Stimulated activated CD8-positive, alpha-beta memory T cell treated with anti-CD3 and anti-CD28 coated beads, Interleukin-4, amount 100 ng/mL, for 4 hours (primary cell): Measurements from ENCODE around the gene PYDC1.
"Not testable (repeated sequence)": the region's sequence is repeated elsewhere in the genome, so short reads cannot be mapped to it uniquely, and the experiment has no call there.

Source experiments
- DNase-seq, 2 donors: peaks; one replicate each; pipeline ENCODE4 v3.0.0-alpha.2; 2020; ENCODE audit warnings: low read depth in 2 of 2, low spot score in 1 of 2

PYDC1 gene

DNA sequence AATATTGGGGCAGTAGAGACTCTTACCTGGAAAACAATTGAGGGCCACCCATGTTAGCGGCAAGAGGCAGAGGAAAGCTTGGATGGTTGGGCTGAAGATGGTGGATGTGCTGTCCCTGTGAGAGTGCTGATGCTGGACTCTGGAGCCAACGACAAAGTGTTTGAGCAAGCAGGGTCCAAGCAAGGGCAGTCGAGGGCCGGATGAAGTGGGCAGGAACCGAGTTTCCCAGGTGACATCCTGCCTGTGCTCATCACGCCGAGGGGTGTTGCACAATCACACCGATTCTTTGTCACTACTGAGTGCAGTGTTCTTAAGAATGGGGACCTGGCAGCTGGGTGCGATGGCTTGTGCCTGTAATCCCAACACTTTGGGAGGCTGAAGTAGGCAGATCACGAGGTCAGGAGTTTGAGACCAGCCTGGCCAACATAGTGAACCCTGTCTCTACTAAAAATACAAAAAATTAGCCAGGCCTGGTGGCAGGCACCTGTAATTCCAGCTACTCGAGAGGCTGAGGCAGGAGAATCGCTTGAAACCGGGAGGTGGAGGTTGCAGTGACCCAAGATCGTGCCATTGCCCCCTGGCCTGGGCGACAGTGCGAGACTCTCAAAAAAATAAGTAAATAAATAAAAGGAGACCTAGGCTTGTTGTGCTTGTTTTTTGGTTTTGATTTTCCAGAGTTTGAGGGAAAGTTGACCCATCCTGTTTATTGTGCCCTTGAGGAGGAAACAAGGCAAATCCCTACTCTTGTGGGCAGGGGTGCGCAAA is 20.4 kb downstream of the PYDC1 start:
- no peak for DNase-seq

DNA sequence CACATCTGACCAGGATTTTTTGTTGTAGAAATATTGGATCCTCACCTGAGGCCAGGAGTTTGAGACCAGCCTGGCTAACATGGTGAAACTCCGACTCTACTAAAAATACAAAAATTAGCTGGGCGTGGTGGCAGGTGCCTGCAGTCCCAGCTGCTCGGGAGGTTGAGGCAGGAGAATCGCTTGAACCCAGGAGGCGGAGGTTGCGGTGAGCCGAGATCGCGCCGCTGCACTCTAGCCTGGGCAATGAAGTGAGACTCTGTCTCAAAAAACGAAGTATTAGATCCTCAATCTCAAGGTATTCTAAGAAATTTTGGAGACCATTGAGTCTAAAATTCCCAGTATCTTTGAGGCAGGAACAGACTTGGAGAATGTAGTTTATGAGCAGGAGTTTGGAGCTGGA is 21.1 kb downstream of the PYDC1 start:
- not testable (repeated sequence) for DNase-seq

DNA sequence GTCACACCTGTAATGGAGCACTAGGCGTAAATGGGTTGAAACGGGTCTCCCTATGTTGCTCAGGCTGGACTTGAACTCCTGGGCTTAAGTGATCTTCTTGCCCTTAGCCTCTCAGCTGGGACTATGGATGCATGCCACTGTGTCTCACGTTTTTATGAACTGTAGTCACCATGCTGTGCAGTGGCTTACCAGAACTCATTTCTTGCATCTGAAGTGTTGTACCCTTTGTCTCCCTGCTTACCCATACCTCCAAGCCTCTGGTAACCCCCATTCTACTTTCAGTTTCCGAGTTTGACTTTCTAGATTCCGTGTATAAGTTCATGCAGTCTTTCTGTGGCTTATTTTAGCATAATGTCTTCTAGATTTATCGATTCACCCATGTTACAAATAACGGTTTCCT is 22.0 kb downstream of the PYDC1 start:
- DNase-seq: no peak

DNA sequence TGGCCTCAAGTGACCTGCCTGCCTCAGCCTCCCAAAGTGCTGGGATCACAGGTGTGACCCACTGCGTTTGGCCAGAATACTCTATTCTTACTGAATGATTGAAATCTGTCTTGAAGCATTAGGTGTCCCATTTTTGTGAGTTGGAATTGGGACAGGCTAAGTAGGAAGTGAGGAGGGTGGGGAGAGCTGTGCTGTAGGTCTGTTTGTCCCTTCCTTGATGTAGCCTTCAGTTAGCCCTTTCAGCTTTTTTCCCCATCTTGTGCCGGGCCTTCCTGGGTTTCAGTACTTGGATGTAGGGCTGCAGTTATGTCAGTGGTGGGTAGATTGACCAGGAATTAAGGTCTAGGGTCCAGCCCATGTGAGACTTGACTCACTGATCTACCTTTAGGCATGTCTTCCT is 23.1 kb downstream of the PYDC1 start:
- no peak for DNase-seq

DNA sequence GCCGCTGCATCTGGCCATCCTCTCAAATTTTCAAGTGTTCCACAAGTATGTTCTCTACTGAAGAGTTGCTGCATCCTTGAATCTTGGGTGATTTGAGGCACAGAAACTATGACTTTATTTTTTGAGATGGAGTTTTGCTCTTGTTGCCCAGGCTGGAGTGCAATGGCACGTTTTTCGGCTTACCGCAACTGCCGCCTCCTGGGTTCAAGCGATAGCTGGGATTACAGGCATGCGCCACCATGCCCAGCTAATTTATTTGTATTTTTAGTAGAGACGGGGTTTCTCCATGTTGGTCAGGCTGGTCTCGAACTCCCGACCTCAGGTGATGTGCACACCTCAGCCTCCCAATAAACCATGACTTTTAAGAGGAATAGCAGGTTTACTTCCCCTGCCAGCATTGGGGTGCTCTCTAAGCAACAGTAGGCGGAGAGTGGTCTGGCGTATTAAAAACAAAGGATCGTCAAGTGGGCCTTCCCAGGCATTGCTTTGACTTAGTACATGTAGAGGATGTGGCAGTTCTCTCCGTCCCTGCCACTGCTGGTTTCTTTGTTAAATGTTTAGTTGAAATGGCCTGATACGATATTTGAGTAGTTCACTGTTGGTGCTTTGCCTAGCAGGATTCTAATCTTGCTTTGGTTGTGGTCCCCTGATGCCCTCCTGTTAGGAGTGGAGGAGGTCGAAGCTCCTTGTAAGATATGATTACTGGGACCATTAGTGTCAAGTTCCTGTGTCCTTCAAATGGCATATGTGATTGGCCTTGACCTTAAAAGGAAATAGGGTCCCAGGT is 23.9 kb downstream of the PYDC1 start:
- no peak for DNase-seq

- DNase-seq: no peak
Measured at GRCh38 chr16:31191697-31192428, 25.1 kb downstream of the PYDC1 start.

GRCh38 chr16:31190818-31191444 is 26.0 kb downstream of the PYDC1 start:
- no peak for DNase-seq

DNA sequence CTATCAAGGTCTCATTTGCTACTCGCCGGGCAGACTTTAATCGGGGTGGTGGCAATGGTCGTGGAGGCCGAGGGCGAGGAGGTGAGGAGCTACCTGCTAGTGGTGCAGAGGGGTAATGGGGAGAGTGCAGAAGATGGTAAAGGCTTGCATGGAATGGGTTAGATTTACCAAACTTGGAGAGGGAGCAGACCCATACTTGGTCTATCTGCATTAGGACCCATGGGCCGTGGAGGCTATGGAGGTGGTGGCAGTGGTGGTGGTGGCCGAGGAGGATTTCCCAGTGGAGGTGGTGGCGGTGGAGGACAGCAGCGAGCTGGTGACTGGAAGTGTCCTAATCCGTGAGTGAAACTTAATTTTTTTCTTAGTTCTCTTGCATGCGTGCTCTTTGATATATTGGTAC is 26.9 kb downstream of the PYDC1 start:
- no peak for DNase-seq

DNA sequence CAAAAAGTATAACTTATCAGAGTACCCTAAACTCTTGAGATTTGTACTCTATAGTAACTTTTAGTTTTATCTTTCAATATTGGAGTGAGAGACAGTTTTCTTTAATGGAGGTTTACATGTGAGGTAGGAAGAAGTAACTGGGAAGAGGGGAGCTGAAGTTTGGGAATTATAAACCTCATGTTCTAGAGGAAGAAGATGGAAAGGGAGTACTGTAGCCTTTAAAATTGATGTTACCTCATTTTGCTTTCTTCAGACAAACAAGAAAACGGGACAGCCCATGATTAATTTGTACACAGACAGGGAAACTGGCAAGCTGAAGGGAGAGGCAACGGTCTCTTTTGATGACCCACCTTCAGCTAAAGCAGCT is 27.5 kb downstream of the PYDC1 start:
- no peak for DNase-seq

DNA sequence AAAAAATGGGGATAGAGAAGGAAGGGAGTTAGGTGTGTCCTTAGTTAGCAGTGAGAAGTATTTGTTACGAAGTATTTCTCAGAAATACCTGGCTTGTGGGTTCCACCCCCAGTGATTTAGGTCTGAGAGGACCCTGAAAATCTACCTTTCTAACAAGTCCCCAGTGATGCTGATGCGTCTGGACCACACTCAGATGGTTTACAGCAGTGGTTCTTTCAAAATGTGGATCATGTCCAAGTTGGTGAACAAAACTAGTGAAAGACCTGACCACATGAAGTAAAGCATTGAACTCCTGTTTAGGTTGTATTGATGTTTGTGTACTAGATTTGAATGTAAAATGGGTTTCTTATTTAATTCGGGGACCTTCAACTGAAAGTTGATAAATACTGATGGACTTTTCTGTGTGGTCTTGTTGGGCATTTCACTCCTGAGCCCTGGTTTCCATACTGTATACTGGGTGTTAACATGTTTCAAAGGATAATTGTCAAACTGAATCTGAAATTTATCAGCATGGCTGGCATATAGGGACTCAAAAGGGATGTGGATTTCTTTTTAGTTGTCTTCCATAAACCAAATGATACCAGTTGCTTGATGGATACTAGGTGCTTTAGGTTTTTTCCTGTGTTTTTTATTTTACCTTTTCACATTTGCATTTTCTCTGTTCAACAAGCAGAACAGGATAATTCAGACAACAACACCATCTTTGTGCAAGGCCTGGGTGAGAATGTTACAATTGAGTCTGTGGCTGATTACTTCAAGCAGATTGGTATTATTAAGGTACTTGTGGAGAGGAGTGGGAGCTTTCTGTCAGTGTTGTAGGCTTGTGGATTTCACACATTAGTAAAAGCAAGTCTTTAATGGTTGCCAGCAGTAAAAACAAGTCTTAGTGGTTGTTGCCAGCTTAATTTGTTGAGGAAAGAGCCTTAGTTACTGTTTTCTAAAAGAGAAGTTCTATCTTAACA is 28.2 kb downstream of the PYDC1 start:
- DNase-seq: no peak

- DNase-seq: no peak
Measured at GRCh38 chr16:31187808-31188189, 29.1 kb downstream of the PYDC1 start.

GRCh38 chr16:31186930-31187807 is 29.8 kb downstream of the PYDC1 start:
- no peak for DNase-seq

DNA sequence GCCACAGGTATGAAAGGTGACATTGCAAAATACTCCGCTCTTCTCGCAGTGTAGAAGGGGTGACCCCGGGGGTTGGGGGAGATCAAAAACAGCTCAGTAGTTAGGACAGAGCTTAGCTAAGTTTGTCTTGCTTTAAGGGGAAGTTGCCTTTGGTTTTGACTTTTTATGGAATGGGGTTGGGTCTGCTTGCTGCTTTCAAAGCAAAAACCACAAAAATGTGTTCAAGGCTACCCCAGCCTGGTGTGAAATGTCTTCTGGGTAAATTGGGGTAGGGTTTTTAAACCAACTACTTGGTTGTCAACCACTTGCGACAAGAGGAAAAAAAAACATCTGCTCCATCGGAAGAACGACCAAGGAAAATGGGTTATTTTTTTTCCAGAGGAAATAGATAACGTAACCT is 30.8 kb downstream of the PYDC1 start:
- DNase-seq: no peak

GRCh38 chr16:31185339-31185738 is 31.6 kb downstream of the PYDC1 start:
- DNase-seq: no peak

GRCh38 chr16:31184888-31185287 is 32.0 kb downstream of the PYDC1 start:
- no peak for DNase-seq

DNA sequence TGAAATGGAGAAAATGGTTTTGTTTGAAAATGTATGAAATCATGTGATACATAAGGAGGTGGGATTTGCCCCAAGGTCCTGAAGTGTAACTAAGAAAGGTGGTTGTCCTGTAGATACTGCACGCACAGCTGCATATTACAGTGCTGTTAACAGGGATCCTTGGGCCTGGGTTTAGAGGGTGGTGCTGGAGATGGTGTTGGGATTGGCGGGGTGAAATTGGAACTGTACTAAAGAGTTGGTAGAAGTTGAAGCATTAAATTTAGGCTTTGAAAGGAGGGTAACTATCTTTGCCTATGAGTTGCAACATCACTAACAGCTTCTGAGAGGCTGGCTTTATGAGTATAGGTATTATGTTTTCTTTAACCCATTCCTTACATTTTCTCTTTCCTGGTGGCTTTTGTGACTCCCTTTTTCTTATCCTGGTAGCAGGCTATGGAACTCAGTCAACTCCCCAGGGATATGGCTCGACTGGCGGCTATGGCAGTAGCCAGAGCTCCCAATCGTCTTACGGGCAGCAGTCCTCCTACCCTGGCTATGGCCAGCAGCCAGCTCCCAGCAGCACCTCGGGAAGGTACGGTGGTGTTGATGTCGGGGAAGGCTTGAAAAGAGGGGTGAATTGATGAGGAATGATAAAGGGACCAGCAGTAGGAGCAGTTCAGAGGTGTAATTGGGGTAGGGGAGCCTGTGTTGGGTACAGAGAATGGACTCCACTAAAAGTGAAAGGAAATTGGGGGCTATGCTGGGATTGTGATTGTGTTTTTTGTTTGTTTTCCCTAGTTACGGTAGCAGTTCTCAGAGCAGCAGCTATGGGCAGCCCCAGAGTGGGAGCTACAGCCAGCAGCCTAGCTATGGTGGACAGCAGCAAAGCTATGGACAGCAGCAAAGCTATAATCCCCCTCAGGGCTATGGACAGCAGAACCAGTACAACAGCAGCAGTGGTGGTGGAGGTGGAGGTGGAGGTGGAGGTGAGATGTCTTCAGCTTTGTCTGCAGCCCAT is 33.2 kb downstream of the PYDC1 start:
- no peak for DNase-seq

GRCh38 chr16:31182391-31182790 is 34.5 kb downstream of the PYDC1 start:
- DNase-seq: no peak

- no peak for DNase-seq
Measured at GRCh38 chr16:31181102-31181830, 35.7 kb downstream of the PYDC1 start.
